GM12874 (cell line): ENCODE results near the gene C19orf44.

Experiments used
- TF ChIP-seq, protein P1 (sequence below): IDR thresholded peaks from 2 replicates; pipeline ENCODE4 v1.5.1; 2011; ENCODE audit warnings: low read depth, mild to moderate bottlenecking, control low read depth, low read length, moderate library complexity; ENCODE audit not compliant: insufficient read depth

Gene C19orf44

GRCh38 chr19:16473875-16474392 is 22.3 kb upstream of the C19orf44 start:
- TF ChIP-seq, protein P1, sequence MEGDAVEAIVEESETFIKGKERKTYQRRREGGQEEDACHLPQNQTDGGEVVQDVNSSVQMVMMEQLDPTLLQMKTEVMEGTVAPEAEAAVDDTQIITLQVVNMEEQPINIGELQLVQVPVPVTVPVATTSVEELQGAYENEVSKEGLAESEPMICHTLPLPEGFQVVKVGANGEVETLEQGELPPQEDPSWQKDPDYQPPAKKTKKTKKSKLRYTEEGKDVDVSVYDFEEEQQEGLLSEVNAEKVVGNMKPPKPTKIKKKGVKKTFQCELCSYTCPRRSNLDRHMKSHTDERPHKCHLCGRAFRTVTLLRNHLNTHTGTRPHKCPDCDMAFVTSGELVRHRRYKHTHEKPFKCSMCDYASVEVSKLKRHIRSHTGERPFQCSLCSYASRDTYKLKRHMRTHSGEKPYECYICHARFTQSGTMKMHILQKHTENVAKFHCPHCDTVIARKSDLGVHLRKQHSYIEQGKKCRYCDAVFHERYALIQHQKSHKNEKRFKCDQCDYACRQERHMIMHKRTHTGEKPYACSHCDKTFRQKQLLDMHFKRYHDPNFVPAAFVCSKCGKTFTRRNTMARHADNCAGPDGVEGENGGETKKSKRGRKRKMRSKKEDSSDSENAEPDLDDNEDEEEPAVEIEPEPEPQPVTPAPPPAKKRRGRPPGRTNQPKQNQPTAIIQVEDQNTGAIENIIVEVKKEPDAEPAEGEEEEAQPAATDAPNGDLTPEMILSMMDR = no peak

DNA sequence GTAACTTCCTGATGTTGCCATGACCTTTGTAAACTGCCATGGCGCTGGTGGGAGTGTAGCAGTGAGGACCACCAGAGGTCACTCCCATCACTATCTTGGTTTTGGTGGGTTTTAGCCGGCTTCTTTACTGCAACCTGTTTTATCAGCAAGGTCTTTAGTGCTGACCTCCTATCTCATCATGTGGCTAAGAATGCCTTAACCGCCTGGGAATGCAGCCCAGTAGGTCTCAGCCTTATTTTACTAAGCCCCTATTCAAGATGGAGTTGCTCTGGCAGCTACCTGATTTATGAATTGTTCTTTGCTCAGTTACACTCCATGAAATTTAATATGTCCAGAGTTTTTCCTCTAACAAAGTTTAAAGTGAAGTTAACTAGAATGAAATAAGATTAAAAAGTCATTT is 19.8 kb upstream of the C19orf44 start:
- TF ChIP-seq, protein P1 = no peak

- TF ChIP-seq, protein P1 = no peak
These were observed 18.9 kb upstream of the C19orf44 start for GRCh38 chr19:16477311-16477710.

DNA sequence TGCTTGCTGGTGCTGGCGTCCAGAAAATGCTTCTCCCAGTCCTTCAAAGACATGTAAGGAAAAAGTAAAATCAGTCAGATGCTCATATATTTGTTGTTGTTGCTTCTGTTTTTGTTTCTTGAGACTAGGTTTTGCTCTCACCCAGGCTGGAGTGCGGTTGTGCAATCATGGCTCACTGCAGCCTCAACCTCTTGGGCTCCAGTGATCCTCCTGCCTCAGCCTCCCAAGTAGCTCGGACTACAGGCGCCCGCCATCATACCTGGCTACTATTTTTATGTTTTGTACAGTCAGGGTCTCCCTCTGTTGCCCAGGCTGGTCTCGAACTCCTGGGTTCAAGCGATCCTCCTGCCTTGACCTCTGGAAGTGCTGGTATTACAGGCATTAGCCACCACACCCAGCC is 13.4 kb upstream of the C19orf44 start:
- TF ChIP-seq, protein P1 = no peak

DNA sequence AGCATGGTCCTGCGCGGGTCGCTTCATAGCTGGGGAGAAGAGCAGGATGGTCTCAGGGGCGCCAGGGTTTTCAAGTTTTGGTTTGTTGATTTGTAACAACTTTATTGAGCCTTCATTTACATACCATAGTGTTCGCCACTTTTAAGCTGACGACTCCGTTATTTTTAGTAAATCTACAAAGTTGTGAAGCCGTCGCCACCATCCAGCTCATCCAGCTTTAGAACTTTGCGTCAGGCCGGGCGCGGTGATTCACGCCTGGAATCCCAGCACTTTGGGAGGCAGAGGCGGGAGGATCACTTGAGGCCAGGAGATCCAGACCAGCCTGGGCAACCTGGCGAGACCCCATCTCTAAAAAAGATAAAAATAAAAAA is 404 bp downstream of the C19orf44 start:
- TF ChIP-seq, protein P1 = no peak

GRCh38 chr19:16497042-16497441 is 848 bp downstream of the C19orf44 start:
- TF ChIP-seq, protein P1 = no peak

- TF ChIP-seq, protein P1 = no peak
These were observed 1.6 kb downstream of the C19orf44 start for GRCh38 chr19:16497837-16498236.
